ENCODE data around the gene PPM1H. TPM values are rescaled to one million over a fixed set of nuclear protein-coding genes. Genes with fewer than 3 reads are reported as not detected.

The PPM1H gene
- polyA plus RNA-seq, 1 of the 3 experiments (the other 2 are of a cell fraction) = 0.13 TPM

GRCh38 chr12:62647586-62647985, 287.4 kb downstream of the PPM1H start:
- WGBS (ENCODE audit: low lambda C conversion rate) = 60% methylated on average over 3 of the region's 3 CpGs
- Histone ChIP-seq H3K27ac (ENCODE audit: low read depth in 2 of 2, low read length in 1 of 2) (no peak overlapping the region), H4K20me1 (ENCODE audit: insufficient read depth) (no peaks in the 10 kb centered on the region), H3F3A (replicated peaks; ENCODE audit: insufficient read depth) (no peaks in the 10 kb centered on the region), H3K36me3 (replicated peaks in 1 of 2; ENCODE audit: control insufficient read depth in 1 of 2, insufficient read depth in 2 of 2, low read length in 1 of 2) (no peaks in the 10 kb centered on the region), H3K4me1 (ENCODE audit: control insufficient read depth in 1 of 2, insufficient read depth in 2 of 2, low read depth in 1 of 2, low read length in 1 of 2) (no peaks in the 10 kb centered on the region), H3K4me2 (no peak overlapping the region), H3K4me3 (ENCODE audit: low read depth in 2 of 2, low read length in 1 of 2) (no peak overlapping the region), H3K9ac (no peak overlapping the region), H3K79me2 (ENCODE audit: insufficient read depth) (no peaks in the 10 kb centered on the region), H2AFZ (ENCODE audit: low read depth) (no peak overlapping the region), H3K9me2 (no peaks in the 10 kb centered on the region), H3K27me3 (ENCODE audit: insufficient read depth) (no peaks in the 10 kb centered on the region), H3K9me3 (no peaks in the 10 kb centered on the region)
- TF ChIP-seq SMC3 (IDR thresholded peaks at IDR 0.05; ENCODE audit: low read depth, low read length) = no peak
- TF ChIP-seq RXRA (IDR thresholded peaks at IDR 0.05; ENCODE audit: borderline replicate concordance, low read depth) = no peak
- TF ChIP-seq ZBTB33 (IDR thresholded peaks at IDR 0.05; ENCODE audit: borderline replicate concordance, low read depth) = no peak
- no peak for TF ChIP-seq MEF2A (IDR thresholded peaks at IDR 0.05; ENCODE audit: borderline replicate concordance, low read depth)
- no peak for TF ChIP-seq CHD2 (IDR thresholded peaks at IDR 0.05; ENCODE audit: low read length, partially characterized antibody)
- TF ChIP-seq RAD21 (IDR thresholded peaks at IDR 0.05; ENCODE audit: low read length) = no peak
- no peak for TF ChIP-seq CTCF (IDR thresholded peaks at IDR 0.05)
- TF ChIP-seq USF1 (IDR thresholded peaks at IDR 0.05; ENCODE audit: borderline replicate concordance, low read depth) = no peak
- no peak for TF ChIP-seq EZH2phosphoT487 (IDR thresholded peaks at IDR 0.05; ENCODE audit: borderline replicate concordance, low read depth)
- no peak for TF ChIP-seq NFIC (IDR thresholded peaks at IDR 0.05; ENCODE audit: borderline replicate concordance)
- no peak for TF ChIP-seq MXI1 (IDR thresholded peaks at IDR 0.05; ENCODE audit: low read depth, low read length)
- no peak for TF ChIP-seq ELF1 (IDR thresholded peaks at IDR 0.05)
- no peak for TF ChIP-seq YY1 (IDR thresholded peaks at IDR 0.05; ENCODE audit: low read depth)
- no peak for TF ChIP-seq REST (IDR thresholded peaks at IDR 0.05; ENCODE audit: low read depth, low read length)
- TF ChIP-seq NRF1 (IDR thresholded peaks at IDR 0.05; ENCODE audit: low read depth, low read length) = no peak
- TF ChIP-seq GATA2 (CRISPR knock-in tag; IDR thresholded peaks at IDR 0.05) = no peak
- DNase-seq = no peak
- ChIA-PET POLR2A (no interaction called here), CTCF (no interaction called here)
